Activated CD8-positive, alpha-beta memory T cell treated with anti-CD3 and anti-CD28 coated beads, Interleukin-2, amount 50 U/mL, for 1 hour (primary cell): ENCODE results near the gene TOPBP1.

Experiments used
- DNase-seq: peaks from one replicate; pipeline ENCODE4 v3.0.0-alpha.2; 2020; ENCODE audit errors: extremely low read depth

The TOPBP1 gene

GRCh38 chr3:133608388-133608787 is 53.4 kb downstream of the TOPBP1 start:
- no peak for DNase-seq

- DNase-seq: no peak
These were observed 53.9 kb downstream of the TOPBP1 start for GRCh38 chr3:133607816-133608215.

GRCh38 chr3:133606902-133607301 is 54.8 kb downstream of the TOPBP1 start:
- DNase-seq: no peak

- no peak for DNase-seq
These were observed 55.4 kb downstream of the TOPBP1 start for GRCh38 chr3:133606342-133606741.

GRCh38 chr3:133600572-133601081 is 61.1 kb downstream of the TOPBP1 start:
- no peak for DNase-seq

GRCh38 chr3:133599280-133599679 is 62.5 kb downstream of the TOPBP1 start:
- no peak for DNase-seq

GRCh38 chr3:133598405-133598804 is 63.3 kb downstream of the TOPBP1 start:
- no peak for DNase-seq

GRCh38 chr3:133595341-133595740 is 66.4 kb downstream of the TOPBP1 start:
- DNase-seq: no peak

- no peak for DNase-seq
These were observed 68.5 kb downstream of the TOPBP1 start for GRCh38 chr3:133593243-133593642.

GRCh38 chr3:133592843-133593242 is 68.9 kb downstream of the TOPBP1 start:
- DNase-seq: no peak

- DNase-seq: no peak
These were observed 70.4 kb downstream of the TOPBP1 start for GRCh38 chr3:133591271-133591742.

- DNase-seq: no peak
These were observed 72.2 kb downstream of the TOPBP1 start for GRCh38 chr3:133589503-133589902.

GRCh38 chr3:133588784-133589465 is 72.8 kb downstream of the TOPBP1 start:
- DNase-seq: no peak

GRCh38 chr3:133588035-133588434 is 73.7 kb downstream of the TOPBP1 start:
- DNase-seq: no peak

GRCh38 chr3:133583396-133583795 is 78.3 kb downstream of the TOPBP1 start:
- no peak for DNase-seq

GRCh38 chr3:133578548-133579191 is 83.1 kb downstream of the TOPBP1 start:
- DNase-seq: no peak

GRCh38 chr3:133576169-133576568 is 85.6 kb downstream of the TOPBP1 start:
- DNase-seq: no peak

GRCh38 chr3:133575086-133575485 is 86.7 kb downstream of the TOPBP1 start:
- DNase-seq: no peak

GRCh38 chr3:133574260-133574881 is 87.4 kb downstream of the TOPBP1 start:
- peak; percentile 45 for DNase-seq

- DNase-seq: no peak
These were observed 88.0 kb downstream of the TOPBP1 start, which contains the start of gene CDV3 for GRCh38 chr3:133573629-133574194. CDV3 (plus strand) TSS chr3:133573686; CDS start chr3:133574045, 359 bp downstream.

GRCh38 chr3:133573054-133573628 is 88.6 kb downstream of the TOPBP1 start:
- peak; percentile 100 for DNase-seq
